Vagina (tissue), 2 donors: Measurements from ENCODE around the gene EXD2.

Source experiments
- POLR2A ChIP-seq, 2 donors: fragments of 450-650 bp; IDR thresholded peaks; one replicate each; pipeline ENCODE4 v1.6.1; 2017; ENCODE audit warnings: antibody characterized with exemption in 2 of 2, mild to moderate bottlenecking in 2 of 2, moderate library complexity in 2 of 2
- POLR2AphosphoS5 ChIP-seq, 2 donors: sonication (generic); formaldehyde crosslinking; IDR thresholded peaks; one replicate each; pipeline ENCODE4 v1.9.0; 2017; ENCODE audit warnings: antibody characterized with exemption in 2 of 2, mild to moderate bottlenecking in 2 of 2, low read depth in 1 of 2; ENCODE audit not compliant: insufficient read depth in 1 of 2
- TF ChIP-seq, protein P1 (sequence below), 3 experiments: fragments of 450-650 bp in 2 of 3; fragments of 200-600 bp in 1 of 3; sonication (generic) in 1 of 3; IDR thresholded peaks; one replicate each; pipeline ENCODE4 v1.5.1; 2017 to 2019; ENCODE audit warnings: antibody characterized with exemption in 3 of 3, mild to moderate bottlenecking in 2 of 3, moderate library complexity in 2 of 3

DNA sequence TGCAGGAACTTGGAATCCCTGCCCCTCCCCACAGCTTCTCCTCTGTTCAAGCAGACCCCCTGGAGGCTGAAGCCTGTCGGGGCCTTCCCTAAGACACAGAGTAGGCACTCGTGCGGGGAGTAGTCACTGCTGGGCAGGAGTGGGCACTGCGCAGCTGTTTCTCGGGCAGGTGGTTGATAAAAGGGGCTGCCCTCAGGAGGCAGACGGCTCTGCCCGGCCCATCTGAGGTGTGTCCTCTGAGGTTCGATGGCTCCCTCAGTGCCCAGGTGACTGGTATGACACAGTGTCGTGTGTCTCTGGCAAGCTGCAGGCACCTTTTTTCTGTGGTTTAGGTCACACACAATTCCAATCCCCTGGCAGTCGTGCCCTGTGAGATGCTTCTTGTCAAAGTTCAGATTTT lies 78.8 kb downstream of the EXD2 start:
- TF ChIP-seq POLR2AphosphoS5 (IDR thresholded peaks at IDR 0.05; ENCODE audit: insufficient read depth in 1 of 2, low read depth in 1 of 2) (no peak), POLR2A (IDR thresholded peaks at IDR 0.05) (no peak)
- TF ChIP-seq, protein P1, sequence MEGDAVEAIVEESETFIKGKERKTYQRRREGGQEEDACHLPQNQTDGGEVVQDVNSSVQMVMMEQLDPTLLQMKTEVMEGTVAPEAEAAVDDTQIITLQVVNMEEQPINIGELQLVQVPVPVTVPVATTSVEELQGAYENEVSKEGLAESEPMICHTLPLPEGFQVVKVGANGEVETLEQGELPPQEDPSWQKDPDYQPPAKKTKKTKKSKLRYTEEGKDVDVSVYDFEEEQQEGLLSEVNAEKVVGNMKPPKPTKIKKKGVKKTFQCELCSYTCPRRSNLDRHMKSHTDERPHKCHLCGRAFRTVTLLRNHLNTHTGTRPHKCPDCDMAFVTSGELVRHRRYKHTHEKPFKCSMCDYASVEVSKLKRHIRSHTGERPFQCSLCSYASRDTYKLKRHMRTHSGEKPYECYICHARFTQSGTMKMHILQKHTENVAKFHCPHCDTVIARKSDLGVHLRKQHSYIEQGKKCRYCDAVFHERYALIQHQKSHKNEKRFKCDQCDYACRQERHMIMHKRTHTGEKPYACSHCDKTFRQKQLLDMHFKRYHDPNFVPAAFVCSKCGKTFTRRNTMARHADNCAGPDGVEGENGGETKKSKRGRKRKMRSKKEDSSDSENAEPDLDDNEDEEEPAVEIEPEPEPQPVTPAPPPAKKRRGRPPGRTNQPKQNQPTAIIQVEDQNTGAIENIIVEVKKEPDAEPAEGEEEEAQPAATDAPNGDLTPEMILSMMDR (IDR thresholded peaks at IDR 0.05), result no peak
